Transverse colon (tissue), 4 donors: ENCODE measurements around the gene ARFGAP2. TPM values are rescaled to one million over a fixed set of nuclear protein-coding genes. Genes with fewer than 3 reads are reported as not detected.
A peak's percentile ranks its signal among the peaks of the same experiment; 100 is the strongest.

ENCODE experiments used
- DNase-seq: peaks from one replicate; pipeline ENCODE4 v3.0.0-alpha.2; 2019
- H3K27ac ChIP-seq, 4 donors: fragments of 200-600 bp; sonication (generic); 2 replicates each; pipeline ENCODE4 v1.5.1; 2016 to 2018; ENCODE audit warnings: inconsistent platforms in 4 of 4
- H3K27me3 ChIP-seq: fragments of 200-600 bp; sonication (generic); 2 replicates; pipeline ENCODE4 v1.5.1; 2017; ENCODE audit warnings: inconsistent platforms
- H3K36me3 ChIP-seq, 4 donors: fragments of 200-600 bp; sonication (generic); 2 replicates each; pipeline ENCODE4 v1.5.1; 2017 to 2019; ENCODE audit warnings: inconsistent platforms in 4 of 4
- H3K4me1 ChIP-seq, 4 donors: fragments of 200-600 bp; sonication (generic); 2 replicates each; pipeline ENCODE4 v1.5.1; 2017 to 2020; ENCODE audit warnings: inconsistent platforms in 4 of 4
- H3K4me3 ChIP-seq, 4 donors: fragments of 200-600 bp; sonication (generic); 1 replicate in 1 of 4; 2 replicates in 3 of 4; pipeline versions ENCODE4 v1.5.1 to v1.6.1; 2017 to 2019; ENCODE audit warnings: inconsistent platforms in 4 of 4
- H3K9me3 ChIP-seq, 2 donors: fragments of 200-600 bp; sonication (generic); 2 replicates each; pipeline ENCODE4 v1.5.1; 2017 to 2019; ENCODE audit warnings: inconsistent platforms in 2 of 2
- CTCF ChIP-seq, 5 experiments: fragments of 200-600 bp in 3 of 5; fragments of 450-650 bp in 2 of 5; sonication (generic) in 3 of 5; IDR thresholded peaks; 1 replicate in 2 of 5; 2 replicates in 3 of 5; pipeline ENCODE4 v1.5.1; 2016 to 2017; ENCODE audit warnings: antibody characterized with exemption in 5 of 5, inconsistent platforms in 3 of 5, mild to moderate bottlenecking in 2 of 5, moderate library complexity in 1 of 5
- EP300 ChIP-seq: sonication (generic); formaldehyde crosslinking; IDR thresholded peaks from one replicate; pipeline ENCODE4 v1.6.1; 2017; ENCODE audit warnings: antibody characterized with exemption, low read depth
- POLR2A ChIP-seq: fragments of 450-650 bp; IDR thresholded peaks from one replicate; pipeline ENCODE4 v1.6.1; 2016; ENCODE audit warnings: antibody characterized with exemption, mild to moderate bottlenecking, moderate library complexity
- POLR2AphosphoS5 ChIP-seq, 3 donors: sonication (generic); formaldehyde crosslinking; IDR thresholded peaks; one replicate each; pipeline ENCODE4 v1.6.1; 2016; ENCODE audit warnings: antibody characterized with exemption in 3 of 3
- WGBS, 2 donors: methylation state at CpG; one replicate each; pipeline ENCODE4 v1.1.5; 2018; ENCODE audit warnings: low coverage in 1 of 2; 5-methylcytosine and 5-hydroxymethylcytosine counted together
- in situ Hi-C, 4 donors: fragments of 200-750 bp; cut with MboI; loops; one replicate each; pipeline versions ENCODE4 v1.15.0 to v1.15.1; 2017; ENCODE audit warnings: low sequenced_read_pairs in 3 of 4, low pct_ligation_motif_present in 1 of 4, low pct_unique_long_range_greater_than_20kb in 1 of 4
- intact Hi-C: fragments of 100-400 bp; cut with DNase I; formaldehyde crosslinking; loops from one replicate; pipeline ENCODE4 v1.15.1; 2023; ENCODE audit warnings: low total_unique reads
- total RNA-seq, 4 donors: library from RNA; depleted of rRNA; stranded (reverse); fragments of >200 nt; gene quantifications; one replicate each; pipeline ENCODE4 v1.1.0, GENCODE V29; 2016

ARFGAP2 gene
- total RNA-seq, 4 donors from 2014 or later: 123 to 213 (median 132) TPM

GRCh38 chr11:47162426-47162825 is 14.3 kb downstream of the ARFGAP2 start:
- Histone ChIP-seq H3K9me3 (no peaks in the 10 kb centered on the region), H3K4me1 (peaks cover 0 to 3% (median 0%) of the 10 kb centered on the region in 4 donors), H3K4me3 (no peak overlapping the region), H3K27me3 (no peaks in the 10 kb centered on the region), H3K36me3 (peaks cover 0 to 35% (median 19%) of the 10 kb centered on the region in 4 donors), H3K27ac (no peak overlapping the region)
- intact Hi-C loops: no loop called here
- in situ Hi-C loops: loop anchor here in 2 of 4 donors (5.0 kb wide), 1 partner anchor 275 kb away; no protein-coding TSS in a partner anchor
- no peak for TF ChIP-seq POLR2A
- no peak for TF ChIP-seq CTCF (IDR thresholded peaks at IDR 0.05)
- TF ChIP-seq EP300: no peak
- TF ChIP-seq POLR2AphosphoS5 (IDR thresholded peaks at IDR 0.05): no peak
- WGBS, 2 donors: 68% methylated on average over 5 of the region's 5 CpGs; no CpG with 5 or more reads in 1 of the 2 donors
- DNase-seq: no peak

- in situ Hi-C loops (loop anchor here in 2 of 4 donors (5.0 kb wide), 1 partner anchor 275 kb away; no protein-coding TSS in a partner anchor), intact Hi-C loops (no loop called here)
- no peak for TF ChIP-seq POLR2A
- no peak for TF ChIP-seq POLR2AphosphoS5 (IDR thresholded peaks at IDR 0.05)
- no peak for TF ChIP-seq EP300
- no peak for TF ChIP-seq CTCF (IDR thresholded peaks at IDR 0.05)
- H3K4me1 ChIP-seq: peaks cover 0 to 3% (median 0%) of the 10 kb centered on the region in 4 donors
- peaks cover 0 to 29% (median 16%) of the 10 kb centered on the region in 4 donors for H3K36me3 ChIP-seq
- no peaks in the 10 kb centered on the region for H3K27me3 ChIP-seq
- no peak for DNase-seq
- H3K4me3 ChIP-seq: no peak overlapping the region
- H3K27ac ChIP-seq: no peak overlapping the region
- H3K9me3 ChIP-seq: no peaks in the 10 kb centered on the region
- 63% methylated on average over 9 of the region's 9 CpGs; no CpG with 5 or more reads in 1 of the 2 donors for whole genome bisulfite sequencing, 2 donors
These were observed 14.8 kb downstream of the ARFGAP2 start for GRCh38 chr11:47161890-47162289.

- H3K9me3 ChIP-seq: no peaks in the 10 kb centered on the region
- 60% methylated on average over 13 of the region's 14 CpGs; no CpG with 5 or more reads in 1 of the 2 donors for WGBS, 2 donors
- no peak overlapping the region for H3K4me3 ChIP-seq
- H3K36me3 ChIP-seq: peaks cover 0 to 23% (median 13%) of the 10 kb centered on the region in 4 donors
- peaks cover 0 to 3% (median 0%) of the 10 kb centered on the region in 4 donors for H3K4me1 ChIP-seq
- intact Hi-C loops (no loop called here), in situ Hi-C loops (loop anchor here in 2 of 4 donors (5.0 kb wide), 1 partner anchor 274 kb away; no protein-coding TSS in a partner anchor)
- no peak overlapping the region for H3K27ac ChIP-seq
- DNase-seq: peak; percentile 69
- H3K27me3 ChIP-seq: no peaks in the 10 kb centered on the region
- TF ChIP-seq POLR2AphosphoS5 (IDR thresholded peaks at IDR 0.05) (peak in 1 of 3 donors; percentile 16), EP300 (no peak), CTCF (IDR thresholded peaks at IDR 0.05) (peak; percentile 50 to 72 (median 65))
These were observed 15.4 kb downstream of the ARFGAP2 start for GRCh38 chr11:47161134-47161854.

GRCh38 chr11:47160753-47161133 is 15.9 kb downstream of the ARFGAP2 start:
- WGBS, 2 donors: 86% methylated on average over 5 of the region's 5 CpGs; no CpG with 5 or more reads in 1 of the 2 donors
- Histone ChIP-seq H3K36me3 (peaks cover 0 to 18% (median 10%) of the 10 kb centered on the region in 4 donors), H3K9me3 (no peaks in the 10 kb centered on the region), H3K4me1 (peaks cover 0 to 3% (median 0%) of the 10 kb centered on the region in 4 donors), H3K27ac (no peak overlapping the region), H3K27me3 (no peaks in the 10 kb centered on the region), H3K4me3 (no peak overlapping the region)
- in situ Hi-C loops: loop anchor here in 2 of 4 donors (5.0 kb wide), 1 partner anchor 273 kb away; no protein-coding TSS in a partner anchor
- TF ChIP-seq POLR2A: no peak
- intact Hi-C loops: no loop called here
- DNase-seq: no peak
